Neuronal stem cell (in vitro differentiated cells): ENCODE results near the gene ESYT3.

Source experiments
- DNase-seq: peaks from one replicate; pipeline ENCODE4 v3.0.0-alpha.2; 2013; ENCODE audit warnings: low spot score
- H2AFZ ChIP-seq: one replicate; pipeline ENCODE4 v1.6.1; 2013; ENCODE audit warnings: mild to moderate bottlenecking, low read length, inconsistent platforms
- H2AK5ac ChIP-seq: 2 replicates; pipeline ENCODE4 v1.6.1; 2013; ENCODE audit warnings: low read depth, mild to moderate bottlenecking, inconsistent platforms, low read length, moderate library complexity, mixed read lengths
- H2BK120ac ChIP-seq: 2 replicates; pipeline ENCODE4 v1.6.1; 2013; ENCODE audit warnings: low read depth, mild to moderate bottlenecking, inconsistent platforms, low read length, moderate library complexity, mixed read lengths
- H2BK12ac ChIP-seq: one replicate; pipeline ENCODE4 v1.6.1; 2013; ENCODE audit warnings: low read length, inconsistent platforms
- H2BK15ac ChIP-seq: 2 replicates; pipeline ENCODE4 v1.6.1; 2013; ENCODE audit warnings: mild to moderate bottlenecking, low read length, inconsistent platforms, mixed read lengths
- H2BK5ac ChIP-seq: one replicate; pipeline ENCODE4 v1.6.1; 2013; ENCODE audit warnings: inconsistent platforms, mild to moderate bottlenecking, low read length, moderate library complexity
- H3K14ac ChIP-seq: one replicate; pipeline ENCODE4 v1.6.1; 2013; ENCODE audit warnings: low read length, inconsistent platforms
- H3K18ac ChIP-seq: 2 replicates; pipeline ENCODE4 v1.6.1; 2013; ENCODE audit warnings: low read length, inconsistent platforms
- H3K23ac ChIP-seq: 2 replicates; pipeline ENCODE4 v1.6.1; 2013; ENCODE audit warnings: low read depth, mild to moderate bottlenecking, mixed read lengths, low read length, inconsistent platforms; ENCODE audit not compliant: poor library complexity
- H3K27ac ChIP-seq: replicated peaks from 3 replicates; pipeline ENCODE4 v1.5.1; 2013; ENCODE audit warnings: low read length, inconsistent platforms
- H3K27me3 ChIP-seq, 3 experiments: 2 replicates each; pipeline ENCODE4 v1.6.1; 2013; ENCODE audit warnings: low read length in 3 of 3, mild to moderate bottlenecking in 2 of 3, inconsistent platforms in 1 of 3, low read depth in 1 of 3, mixed read lengths in 1 of 3, moderate library complexity in 1 of 3; ENCODE audit not compliant: control insufficient read depth in 3 of 3, insufficient read depth in 3 of 3
- H3K36me3 ChIP-seq, 2 donors: replicated peaks in 1 of 2; 2 replicates each; pipeline ENCODE4 v1.6.1; 2013; ENCODE audit warnings: low read length in 2 of 2; ENCODE audit not compliant: control insufficient read depth in 2 of 2, insufficient read depth in 2 of 2
- H3K4ac ChIP-seq: 2 replicates; pipeline ENCODE4 v1.6.1; 2013; ENCODE audit warnings: inconsistent platforms, mild to moderate bottlenecking, low read length, moderate library complexity
- H3K4me1 ChIP-seq, 2 donors: 1 replicate in 1 of 2; 2 replicates in 1 of 2; pipeline ENCODE4 v1.6.1; 2013; ENCODE audit warnings: low read length in 2 of 2, low read depth in 1 of 2; ENCODE audit not compliant: control insufficient read depth in 2 of 2, insufficient read depth in 1 of 2
- H3K4me2 ChIP-seq: one replicate; pipeline ENCODE4 v1.6.1; 2013; ENCODE audit warnings: mild to moderate bottlenecking, low read length, inconsistent platforms; ENCODE audit not compliant: insufficient read depth, poor library complexity, severe bottlenecking
- H3K4me3 ChIP-seq, 2 donors: 2 replicates each; pipeline ENCODE4 v1.5.1; 2013; ENCODE audit warnings: low read length in 2 of 2, mild to moderate bottlenecking in 2 of 2, inconsistent platforms in 1 of 2, moderate library complexity in 1 of 2
- H3K79me1 ChIP-seq: one replicate; pipeline ENCODE4 v1.6.1; 2013; ENCODE audit warnings: low read depth, mild to moderate bottlenecking, inconsistent platforms, low read length, moderate library complexity
- H3K9ac ChIP-seq: one replicate; pipeline ENCODE4 v1.6.1; 2013; ENCODE audit warnings: mild to moderate bottlenecking, low read depth, low read length, inconsistent platforms; ENCODE audit not compliant: poor library complexity
- H3K9me3 ChIP-seq, 2 donors: replicated peaks in 1 of 2; 2 replicates each; pipeline versions ENCODE3 to v1.6.1; 2013; ENCODE audit warnings: low read length in 2 of 2, mild to moderate bottlenecking in 2 of 2, inconsistent platforms in 1 of 2, low read depth in 1 of 2, mixed read lengths in 1 of 2, moderate library complexity in 1 of 2; ENCODE audit not compliant: control insufficient read depth in 2 of 2, insufficient read depth in 1 of 2
- H4K8ac ChIP-seq: one replicate; pipeline ENCODE4 v1.6.1; 2013; ENCODE audit warnings: low read depth, mild to moderate bottlenecking, inconsistent platforms, low read length, moderate library complexity
- H4K91ac ChIP-seq: one replicate; pipeline ENCODE4 v1.6.1; 2013; ENCODE audit warnings: low read length, low read depth, mild to moderate bottlenecking, inconsistent platforms; ENCODE audit not compliant: poor library complexity
- WGBS, 2 donors: extraction: QIAGEN DNeasy Blood & Tissue Kit; methylation state at CpG; one replicate each; pipeline ENCODE4 v1.1.7; 2013; ENCODE audit warnings: missing lambda C conversion rate in 2 of 2, mixed read lengths in 1 of 2; ENCODE audit not compliant: insufficient read length in 2 of 2, insufficient replicate concordance in 1 of 2; ENCODE audit errors: extremely low coverage in 2 of 2; 5-methylcytosine and 5-hydroxymethylcytosine counted together

ESYT3 gene

GRCh38 chr3:138443521-138444503, 9.4 kb downstream of the ESYT3 start:
- Histone ChIP-seq H3K27ac (no peak overlapping the region), H2BK5ac (no peak overlapping the region), H3K36me3 (no peaks in the 10 kb centered on the region)

GRCh38 chr3:138445236-138445635, 10.8 kb downstream of the ESYT3 start:
- peaks cover 0 to 38% (median 0%) of the 10 kb centered on the region in 3 experiments for H3K27me3 ChIP-seq
- no peak for DNase-seq
- no peak overlapping the region for H2BK12ac ChIP-seq
- no peak overlapping the region for H3K9ac ChIP-seq
- peaks cover 0 to 18% of the 10 kb centered on the region in 2 donors for H3K4me1 ChIP-seq
- H2BK5ac ChIP-seq: no peak overlapping the region
- H2BK15ac ChIP-seq: no peak overlapping the region
- H2AFZ ChIP-seq: no peak overlapping the region
- no peak overlapping the region for H4K91ac ChIP-seq
- no peak overlapping the region for H3K18ac ChIP-seq
- H3K4me3 ChIP-seq: no peak overlapping the region
- no peak overlapping the region for H2BK120ac ChIP-seq
- no peak overlapping the region for H3K4me2 ChIP-seq
- H3K14ac ChIP-seq: no peak overlapping the region
- no peak overlapping the region for H3K23ac ChIP-seq
- no peaks in the 10 kb centered on the region for H3K9me3 ChIP-seq
- WGBS, 2 donors: no CpG with 5 or more reads among the region's 7 CpGs
- H2AK5ac ChIP-seq: no peak overlapping the region
- no peak overlapping the region for H3K27ac ChIP-seq
- no peak overlapping the region for H4K8ac ChIP-seq
- H3K36me3 ChIP-seq: no peaks in the 10 kb centered on the region
- H3K4ac ChIP-seq: no peak overlapping the region
- H3K79me1 ChIP-seq: no peaks in the 10 kb centered on the region

More at GRCh38 chr3:138443521-138444503, 9.4 kb downstream of the ESYT3 start:
- Histone ChIP-seq H2BK12ac (no peak overlapping the region), H3K4me3 (no peak overlapping the region), H3K9ac (no peak overlapping the region), H2BK15ac (no peak overlapping the region), H3K79me1 (no peaks in the 10 kb centered on the region), H3K18ac (no peak overlapping the region), H3K4me1 (peaks cover 0 to 18% of the 10 kb centered on the region in 2 donors), H3K14ac (no peak overlapping the region), H4K8ac (no peak overlapping the region), H2BK120ac (no peak overlapping the region), H3K23ac (no peak overlapping the region), H4K91ac (no peak overlapping the region), H3K4me2 (no peak overlapping the region), H3K27me3 (peaks cover 0 to 52% (median 0%) of the 10 kb centered on the region in 3 experiments), H2AFZ (no peak overlapping the region), H3K4ac (no peak overlapping the region), H2AK5ac (no peak overlapping the region), H3K9me3 (no peaks in the 10 kb centered on the region)
- no peak for DNase-seq
- WGBS, 2 donors: no CpG with 5 or more reads among the region's 14 CpGs

- Histone ChIP-seq H3K79me1 (no peaks in the 10 kb centered on the region), H3K4me2 (no peak overlapping the region), H2AFZ (no peak overlapping the region), H3K4ac (no peak overlapping the region), H2AK5ac (no peak overlapping the region), H2BK120ac (no peak overlapping the region), H2BK15ac (no peak overlapping the region), H3K9me3 (no peaks in the 10 kb centered on the region), H3K18ac (no peak overlapping the region), H3K14ac (no peak overlapping the region), H3K36me3 (no peaks in the 10 kb centered on the region), H4K91ac (no peak overlapping the region), H3K27ac (no peak overlapping the region), H3K9ac (no peak overlapping the region), H3K23ac (no peak overlapping the region), H4K8ac (no peak overlapping the region), H3K4me1 (peaks cover 0 to 18% of the 10 kb centered on the region in 2 donors), H2BK12ac (no peak overlapping the region), H2BK5ac (no peak overlapping the region), H3K4me3 (no peak overlapping the region), H3K27me3 (peaks cover 0 to 36% (median 0%) of the 10 kb centered on the region in 3 experiments)
- WGBS, 2 donors: no CpG with 5 or more reads among the region's 4 CpGs
- DNase-seq: no peak
These were observed 11.2 kb downstream of the ESYT3 start for GRCh38 chr3:138445654-138446053.

- Histone ChIP-seq H3K23ac (no peak overlapping the region), H4K8ac (no peak overlapping the region), H3K18ac (no peak overlapping the region), H3K9me3 (no peaks in the 10 kb centered on the region), H2BK12ac (no peak overlapping the region), H3K14ac (no peak overlapping the region), H3K79me1 (no peaks in the 10 kb centered on the region), H2BK120ac (no peak overlapping the region), H3K4ac (no peak overlapping the region), H2BK15ac (no peak overlapping the region), H3K4me2 (no peak overlapping the region), H3K9ac (no peak overlapping the region), H3K36me3 (no peaks in the 10 kb centered on the region), H2AFZ (no peak overlapping the region), H2BK5ac (no peak overlapping the region), H3K27ac (no peak overlapping the region), H3K4me3 (no peak overlapping the region), H3K27me3 (peaks cover 0 to 35% (median 0%) of the 10 kb centered on the region in 3 experiments), H4K91ac (no peak overlapping the region), H3K4me1 (no peaks in the 10 kb centered on the region), H2AK5ac (no peak overlapping the region)
- DNase-seq: no peak
- WGBS, 2 donors: no CpG with 5 or more reads among the region's 3 CpGs
These were observed 14.2 kb downstream of the ESYT3 start for GRCh38 chr3:138448631-138449030.
